SH-SY5Y (cell line): Measurements from ENCODE around the gene FTCD.

Experiments
- GATA2 ChIP-seq: IDR thresholded peaks from 2 replicates; pipeline ENCODE4 v1.6.1; 2011; ENCODE audit warnings: mild to moderate bottlenecking, low read depth, low read length
- GATA3 ChIP-seq: IDR thresholded peaks from 2 replicates; pipeline ENCODE4 v1.6.1; 2011; ENCODE audit warnings: low read depth, mild to moderate bottlenecking, low read length, moderate library complexity

The FTCD gene, protein sequence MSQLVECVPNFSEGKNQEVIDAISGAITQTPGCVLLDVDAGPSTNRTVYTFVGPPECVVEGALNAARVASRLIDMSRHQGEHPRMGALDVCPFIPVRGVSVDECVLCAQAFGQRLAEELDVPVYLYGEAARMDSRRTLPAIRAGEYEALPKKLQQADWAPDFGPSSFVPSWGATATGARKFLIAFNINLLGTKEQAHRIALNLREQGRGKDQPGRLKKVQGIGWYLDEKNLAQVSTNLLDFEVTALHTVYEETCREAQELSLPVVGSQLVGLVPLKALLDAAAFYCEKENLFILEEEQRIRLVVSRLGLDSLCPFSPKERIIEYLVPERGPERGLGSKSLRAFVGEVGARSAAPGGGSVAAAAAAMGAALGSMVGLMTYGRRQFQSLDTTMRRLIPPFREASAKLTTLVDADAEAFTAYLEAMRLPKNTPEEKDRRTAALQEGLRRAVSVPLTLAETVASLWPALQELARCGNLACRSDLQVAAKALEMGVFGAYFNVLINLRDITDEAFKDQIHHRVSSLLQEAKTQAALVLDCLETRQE

DNA sequence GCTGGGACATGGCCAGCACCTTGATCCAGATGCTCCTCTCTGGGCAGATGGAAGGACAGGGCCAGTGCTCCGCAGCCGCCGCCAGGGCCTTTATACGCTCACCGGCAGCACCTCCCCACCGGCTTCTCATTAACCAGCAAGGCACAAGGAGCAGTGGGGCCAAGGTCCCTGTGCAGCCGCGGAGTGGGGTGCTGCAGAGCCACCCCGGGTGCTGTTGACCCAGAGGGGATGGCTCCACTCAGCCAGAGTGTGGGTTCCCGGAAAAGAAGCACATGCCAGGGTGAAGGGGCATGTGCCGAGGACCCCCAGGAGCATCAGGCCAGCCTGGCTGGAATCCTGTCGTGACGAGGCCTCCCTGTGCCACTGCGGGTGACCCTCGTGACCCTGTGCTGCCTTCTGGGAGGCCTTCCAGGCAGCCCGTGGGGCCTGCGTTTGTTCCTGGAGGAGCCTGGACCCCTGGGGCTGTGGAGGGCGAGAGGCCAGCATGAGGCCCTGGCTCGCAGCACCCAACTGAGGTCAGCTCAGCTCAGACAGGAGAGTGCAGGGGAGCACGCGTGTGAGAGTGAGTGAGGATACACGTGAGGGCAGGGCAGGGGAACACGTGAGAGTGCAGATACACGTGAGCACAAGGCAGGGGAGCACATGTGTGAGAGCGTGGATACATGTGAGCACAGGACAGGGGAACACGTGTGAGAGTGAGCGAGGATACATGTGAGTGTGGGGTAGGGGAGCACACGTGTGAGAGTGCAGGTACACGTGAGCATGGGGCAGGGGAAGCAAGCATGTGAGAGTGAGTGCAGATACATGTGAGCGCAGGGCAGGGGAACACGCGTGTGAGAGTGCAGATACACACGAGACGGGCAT is at the start of gene FTCD:
FTCD (minus strand) TSS at position 66 of the 864 bp plus-strand sequence; CDS start at position 10, 56 bp downstream.
- TF ChIP-seq GATA3, result no peak

DNA sequence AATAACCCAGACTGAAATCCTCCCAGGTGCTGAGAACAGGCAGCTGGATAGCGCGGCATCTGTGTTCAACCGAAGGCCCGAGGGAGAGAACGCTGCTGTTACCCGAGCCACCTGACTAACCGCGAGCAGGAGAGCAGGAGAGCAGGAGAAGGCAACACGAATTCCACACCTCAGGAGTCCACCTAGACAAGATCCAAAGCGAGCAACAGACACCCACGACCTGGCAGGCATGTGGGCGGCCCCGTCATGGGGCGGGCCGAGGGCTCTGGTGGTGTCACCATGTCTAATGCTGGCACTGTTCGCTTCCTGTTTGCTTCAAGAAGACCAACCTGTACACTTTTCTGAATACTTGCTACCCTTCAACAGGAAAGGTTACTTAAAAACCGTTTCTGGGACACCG is 49.8 kb upstream of the FTCD start:
- TF ChIP-seq GATA2, result no peak
- no peak for TF ChIP-seq GATA3

DNA sequence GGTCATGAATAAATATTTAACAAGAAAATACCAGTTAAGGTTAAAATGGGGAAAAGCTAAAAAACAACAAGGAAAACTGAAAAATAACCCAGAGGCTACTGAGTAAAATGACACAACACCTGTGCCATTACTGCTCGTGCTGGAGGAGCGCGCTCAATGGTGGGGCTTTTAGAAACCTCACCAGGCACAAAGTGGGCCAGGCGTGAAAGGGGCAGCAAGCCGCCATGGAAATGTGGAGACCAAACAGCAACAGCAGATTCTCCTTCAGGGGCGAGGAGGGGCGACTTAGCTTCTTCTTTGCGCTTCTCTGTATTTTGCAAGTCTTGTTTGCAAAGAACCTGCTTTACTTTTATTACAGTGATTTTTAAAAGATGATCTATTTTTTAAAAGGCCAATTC is 47.8 kb upstream of the FTCD start:
- no peak for TF ChIP-seq GATA3
- no peak for TF ChIP-seq GATA2

DNA sequence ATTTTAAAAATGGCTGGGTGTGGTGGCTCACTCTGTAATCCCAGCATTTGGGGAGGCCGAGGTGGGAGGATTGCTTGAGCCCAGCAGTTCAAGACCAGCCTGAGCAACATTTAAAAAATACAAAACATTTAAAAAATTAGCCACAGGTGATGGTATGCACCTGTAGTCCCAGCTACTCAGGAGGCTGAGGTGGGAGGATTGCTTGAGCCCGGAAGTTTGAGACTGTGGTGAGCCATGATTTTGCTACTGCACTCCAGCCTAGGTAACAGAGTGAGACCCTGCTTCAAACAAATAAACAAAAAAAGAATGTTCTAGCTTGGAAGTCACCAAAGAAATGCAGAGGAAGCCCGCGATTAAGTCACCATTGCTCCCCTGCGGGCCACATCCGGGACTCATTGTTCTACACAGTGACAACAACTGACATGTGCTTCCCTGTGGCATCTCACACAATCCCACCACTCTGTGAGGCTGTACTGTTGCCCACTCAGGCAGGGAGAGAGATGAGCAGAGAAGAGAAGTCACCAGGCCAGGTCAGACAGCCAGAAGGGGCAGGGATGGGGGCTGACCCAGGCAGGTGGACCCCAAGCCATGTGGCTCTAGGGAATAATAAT is 47.3 kb upstream of the FTCD start:
- TF ChIP-seq GATA3, result no peak
- no peak for TF ChIP-seq GATA2

DNA sequence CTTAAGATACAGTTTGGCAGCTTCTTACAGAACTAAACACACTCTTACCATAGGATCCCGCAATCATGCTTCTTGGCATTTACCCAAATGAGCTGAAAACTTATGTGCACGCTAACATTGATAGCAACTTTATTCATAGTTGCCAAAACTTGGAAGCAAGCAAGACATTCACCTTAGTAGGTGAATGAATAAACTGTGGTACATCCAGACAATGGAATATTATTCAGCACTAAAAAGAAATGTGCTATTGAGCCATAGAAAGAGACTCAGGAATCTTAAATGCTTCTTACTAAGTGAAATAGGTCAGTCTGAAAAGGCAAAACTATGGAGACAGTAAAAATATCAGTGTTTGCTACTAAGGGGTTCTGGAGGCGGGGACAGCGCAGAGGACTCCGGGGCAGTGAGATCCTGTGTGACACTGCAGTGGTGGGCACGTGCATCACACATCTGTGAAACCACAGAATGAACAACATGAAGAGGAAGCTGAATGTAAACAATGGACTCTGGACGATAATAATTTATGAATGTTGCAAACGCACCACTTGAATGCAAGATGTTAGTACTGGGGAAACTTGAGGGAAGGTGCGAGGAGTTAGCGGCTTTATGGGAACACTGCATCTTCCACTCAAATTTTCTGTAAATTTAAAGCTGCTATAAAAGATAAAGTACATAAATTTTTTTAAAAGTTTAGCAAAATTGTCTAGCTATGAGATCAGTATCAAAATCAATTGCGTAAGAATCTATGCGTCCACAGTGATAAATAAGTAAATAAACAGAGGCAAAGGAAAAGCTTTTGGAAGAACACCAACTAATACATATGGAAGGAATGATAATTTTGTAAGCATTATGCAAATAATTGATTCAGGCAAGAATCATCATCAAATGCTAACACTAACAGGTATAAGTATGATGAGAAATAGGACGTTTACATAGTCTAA is 44.3 kb upstream of the FTCD start:
- no peak for TF ChIP-seq GATA3
- no peak for TF ChIP-seq GATA2

DNA sequence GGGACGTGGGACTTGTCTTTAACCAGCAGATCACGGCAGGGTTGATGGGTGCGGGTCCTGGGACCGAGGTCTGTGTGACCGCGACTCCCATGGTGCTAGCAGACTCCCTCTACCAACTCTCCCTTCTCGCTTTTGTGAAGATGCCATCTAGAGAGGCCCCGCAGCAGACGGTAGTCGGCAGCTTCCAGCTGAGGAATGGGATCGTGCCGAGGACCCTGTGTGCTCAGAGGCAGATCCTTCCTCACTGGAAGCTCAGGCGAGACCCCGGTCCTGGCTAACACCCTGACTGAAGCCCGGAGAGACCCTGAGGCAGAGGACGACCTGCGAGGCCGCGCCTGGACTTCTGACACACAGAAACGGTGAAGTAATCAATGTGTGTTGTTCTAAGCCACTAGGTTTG is 41.4 kb upstream of the FTCD start:
- TF ChIP-seq GATA3, result no peak
- no peak for TF ChIP-seq GATA2

DNA sequence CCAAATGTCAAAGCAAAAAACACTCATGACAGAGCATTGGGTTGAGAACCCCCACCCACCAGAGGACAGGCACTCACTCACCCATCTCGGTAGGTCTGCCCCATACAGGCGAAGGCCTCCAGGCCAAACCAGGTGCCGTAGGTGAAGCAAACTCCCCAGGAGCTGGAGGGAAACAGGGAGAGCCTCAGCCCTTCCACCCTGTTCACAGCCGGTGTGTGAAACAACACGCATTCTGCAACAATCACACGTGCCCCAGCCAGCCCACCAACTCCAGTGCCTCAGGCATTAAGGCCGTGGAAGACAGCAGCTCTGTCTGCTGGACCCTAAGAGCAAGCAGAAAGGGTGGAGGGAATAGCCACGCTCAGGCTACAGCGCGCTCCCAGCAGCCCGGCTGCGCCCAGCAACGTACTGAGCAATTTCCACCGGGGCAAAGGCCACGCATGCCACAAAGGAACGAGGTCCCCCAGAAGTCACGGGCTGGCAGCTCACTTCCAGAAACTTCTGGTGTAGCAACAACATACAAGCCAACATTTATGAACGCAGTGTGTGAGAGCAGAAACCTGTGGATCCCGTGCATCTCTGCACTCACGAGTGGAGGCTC is 40.3 kb upstream of the FTCD start:
- TF ChIP-seq GATA3, result no peak
- TF ChIP-seq GATA2, result no peak

DNA sequence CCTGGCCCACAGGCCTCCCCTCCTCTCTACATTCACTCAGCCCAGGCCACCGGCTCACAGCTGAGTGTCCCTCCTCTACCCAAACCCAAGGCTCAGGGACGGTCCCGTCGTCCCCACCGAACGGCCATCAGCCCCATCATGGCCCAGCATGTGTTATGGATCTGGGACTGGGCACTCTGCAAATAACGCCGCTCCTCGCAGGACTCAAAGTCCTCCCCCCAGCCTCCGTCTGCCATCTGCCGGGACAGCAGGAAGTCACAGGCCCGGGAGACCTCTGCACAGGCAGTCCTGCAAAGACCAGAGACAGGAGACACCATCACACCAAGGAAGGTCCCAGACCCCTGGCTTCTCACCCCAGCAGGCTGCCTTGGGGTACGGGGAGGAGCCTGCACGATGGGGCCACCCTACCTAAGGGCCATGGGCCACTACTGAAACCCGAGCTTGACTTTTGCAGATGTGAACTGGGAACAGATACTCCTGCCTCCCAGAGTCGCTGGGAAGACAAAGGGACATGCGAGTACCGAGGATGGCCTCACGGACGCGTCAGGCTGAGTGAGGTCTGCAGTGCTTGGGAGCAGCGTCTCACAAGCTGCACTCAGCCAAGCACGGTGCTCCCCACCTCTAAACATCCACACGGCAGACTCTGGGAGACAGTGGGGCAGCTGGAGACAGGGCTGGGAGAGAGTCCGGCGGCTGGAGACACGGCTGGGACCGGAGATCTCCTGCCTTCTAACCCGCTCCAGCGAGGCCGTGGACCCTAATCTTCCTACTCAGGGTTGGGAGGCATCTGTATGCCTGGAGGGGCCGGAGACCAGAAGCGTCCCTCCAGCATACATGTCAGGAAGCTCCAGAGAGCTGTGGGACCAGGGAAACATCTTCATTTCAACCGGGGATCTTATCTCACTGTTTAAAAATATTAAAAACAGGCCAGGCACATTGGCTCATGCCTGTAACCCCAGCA is 39.3 kb upstream of the FTCD start:
- TF ChIP-seq GATA3, result no peak
- peak; percentile 72 for TF ChIP-seq GATA2

DNA sequence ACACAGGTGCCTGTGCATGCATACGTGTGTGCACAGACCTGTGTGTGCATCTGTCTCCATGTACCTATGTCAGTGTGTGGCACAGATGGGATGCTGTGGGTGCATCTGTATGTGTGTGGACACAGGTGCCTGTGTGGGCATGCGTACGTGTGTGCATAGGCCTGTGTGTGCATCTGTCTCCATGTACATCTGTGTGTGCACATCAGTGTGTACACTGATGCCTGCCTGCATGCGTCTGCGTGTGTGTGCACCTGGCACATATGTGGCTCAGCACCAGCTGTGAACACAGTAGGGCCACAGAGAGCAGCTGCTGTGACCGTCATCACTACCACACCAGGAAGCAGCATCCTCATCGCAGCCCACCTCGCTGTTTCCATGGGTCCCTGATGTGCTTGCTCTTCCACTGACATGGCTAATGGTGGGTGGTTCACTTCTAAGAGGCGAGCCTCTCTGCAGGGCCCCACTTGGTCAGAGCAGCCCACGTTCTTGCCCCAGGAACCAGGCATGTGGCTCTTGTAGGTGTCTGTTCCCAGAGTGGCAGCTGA is 38.5 kb upstream of the FTCD start:
- TF ChIP-seq GATA2 (no peak), GATA3 (no peak)

DNA sequence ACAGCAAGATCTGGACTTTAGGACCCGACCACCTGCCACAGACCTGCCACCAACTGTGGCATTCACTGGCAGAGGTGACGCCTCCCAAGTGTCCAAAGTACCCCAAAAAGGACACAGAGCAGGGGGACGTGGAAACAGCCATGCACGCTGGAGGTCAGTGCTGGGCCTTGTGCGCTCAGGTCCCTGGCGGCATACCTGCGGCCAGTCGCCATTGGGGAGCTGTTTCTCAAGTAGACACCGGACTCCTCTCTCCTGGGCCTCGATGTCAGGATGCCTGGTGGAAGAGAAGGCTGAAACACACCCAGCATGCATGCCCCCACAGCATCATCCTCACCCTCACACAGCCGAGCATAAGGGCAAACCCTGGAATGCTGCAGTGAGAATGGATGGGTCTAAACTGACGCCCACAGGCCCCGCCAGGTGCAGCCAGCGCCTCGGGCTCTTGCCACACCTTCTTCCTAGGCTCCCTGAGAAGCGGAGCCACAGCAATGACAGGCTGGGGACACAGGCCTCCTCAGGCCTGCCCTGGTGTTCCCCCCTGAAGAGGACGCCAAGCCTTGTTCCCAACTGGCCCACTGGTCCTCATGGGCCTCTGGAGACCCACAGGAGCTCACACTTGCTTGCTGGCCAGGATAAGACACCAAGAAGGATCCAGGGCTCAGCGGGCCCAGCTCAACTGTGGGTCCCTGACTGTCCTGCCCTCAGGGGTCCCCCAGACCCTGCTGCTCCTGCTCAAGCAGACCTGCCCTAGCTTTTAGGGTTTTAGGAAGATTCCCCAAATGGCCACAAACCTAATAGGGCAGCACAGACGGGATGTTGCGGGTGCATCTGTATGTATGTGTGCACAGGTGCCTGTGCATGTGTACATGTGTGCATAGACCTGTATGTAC is 36.6 kb upstream of the FTCD start:
- TF ChIP-seq GATA3, result no peak
- no peak for TF ChIP-seq GATA2

DNA sequence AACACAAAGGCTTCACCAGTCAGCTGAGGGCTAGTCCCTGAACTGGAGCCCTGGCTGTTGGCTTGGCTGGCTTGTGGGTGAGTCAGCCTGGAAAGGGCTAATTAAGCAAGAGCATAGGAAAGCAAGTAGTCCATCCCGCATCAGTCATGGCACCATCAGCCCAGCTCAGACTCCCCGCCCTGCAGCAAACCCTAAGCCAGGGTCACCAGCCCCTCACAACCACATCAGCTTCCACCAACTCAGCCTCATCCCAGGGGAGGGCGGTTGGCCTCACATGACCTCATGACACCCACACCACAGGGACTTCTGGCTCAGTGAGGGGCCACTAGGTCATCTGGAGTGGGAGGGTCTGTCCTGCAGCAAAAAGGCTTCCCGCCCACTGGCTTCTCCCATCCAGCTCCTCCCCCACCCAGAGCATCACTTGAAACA is 35.9 kb upstream of the FTCD start:
- TF ChIP-seq GATA2, result no peak
- no peak for TF ChIP-seq GATA3
